A673 (cell line): Measurements from ENCODE around the gene TPH2. TPM values are rescaled to one million over a fixed set of nuclear protein-coding genes. Genes with fewer than 3 reads are reported as not detected.

Experiments used
- BruUV-seq: library from RNA; stranded (reverse); fragments of 400-500 nt; replicated peaks from 2 replicates; lab custom pipeline; 2021; lab: Mats Ljungman, UMichigan
- CTCF ChIA-PET: fragments of 300-600 bp; sonication (Branson Sonifier 250); formaldehyde crosslinking; loops from one replicate; lab custom pipeline; 2022; ENCODE audit warnings: antibody characterized with exemption; lab: Charles Lee
- POLR2A ChIA-PET: fragments of 300-600 bp; sonication (Branson Sonifier 250); formaldehyde crosslinking; loops from one replicate; lab custom pipeline; 2022; ENCODE audit warnings: antibody characterized with exemption; ENCODE audit not compliant: low non-redundant PET; lab: Charles Lee
- DNase-seq: peaks from one replicate; pipeline ENCODE4 v3.0.0-alpha.2; 2015; ENCODE audit warnings: low spot score
- H3K27ac ChIP-seq: fragments of 200-600 bp; sonication (generic); 2 replicates; pipeline ENCODE4 v1.5.1; 2016; ENCODE audit warnings: mixed run types, low read depth, mild to moderate bottlenecking, mixed read lengths, antibody characterized with exemption, low read length; ENCODE audit not compliant: poor library complexity, severe bottlenecking
- H3K27me3 ChIP-seq: fragments of 200-600 bp; sonication (generic); replicated peaks from 2 replicates; pipeline ENCODE4 v1.6.1; 2017; ENCODE audit warnings: mixed run types, low read depth, mild to moderate bottlenecking, mixed read lengths, antibody characterized with exemption, low read length; ENCODE audit not compliant: insufficient read depth, poor library complexity
- H3K36me3 ChIP-seq: fragments of 200-600 bp; sonication (generic); 2 replicates; pipeline ENCODE4 v1.6.1; 2016; ENCODE audit warnings: mixed run types, mild to moderate bottlenecking, mixed read lengths, antibody characterized with exemption, low read length; ENCODE audit not compliant: insufficient read depth, poor library complexity, severe bottlenecking
- H3K4me1 ChIP-seq: fragments of 200-600 bp; sonication (generic); 2 replicates; pipeline ENCODE4 v1.6.1; 2017; ENCODE audit warnings: mixed run types, mild to moderate bottlenecking, mixed read lengths, antibody characterized with exemption, low read length; ENCODE audit not compliant: insufficient read depth, poor library complexity, severe bottlenecking
- H3K4me3 ChIP-seq: fragments of 200-600 bp; sonication (generic); 2 replicates; pipeline ENCODE4 v1.5.1; 2016; ENCODE audit warnings: low read depth, mixed run types, mild to moderate bottlenecking, mixed read lengths, low read length; ENCODE audit not compliant: poor library complexity, severe bottlenecking
- H3K9me3 ChIP-seq: fragments of 200-600 bp; sonication (generic); 2 replicates; pipeline ENCODE4 v1.6.1; 2016; ENCODE audit warnings: mixed run types, low read depth, mild to moderate bottlenecking, mixed read lengths, antibody characterized with exemption, low read length; ENCODE audit not compliant: poor library complexity, severe bottlenecking
- EZH2 ChIP-seq: fragments of 200-600 bp; sonication (generic); IDR thresholded peaks from 2 replicates; pipeline ENCODE4 v1.6.1; 2017; ENCODE audit warnings: borderline replicate concordance, low read depth, mild to moderate bottlenecking, mixed read lengths, antibody characterized with exemption, low read length; ENCODE audit not compliant: poor library complexity, severe bottlenecking
- intact Hi-C: fragments of 100-400 bp; cut with micrococcal nuclease; formaldehyde crosslinking; loops from one replicate; pipeline ENCODE4 v1.10.0; 2022; ENCODE audit not compliant: unreplicated experiment
- total RNA-seq: library from RNA; stranded (reverse); gene quantifications from 2 replicates; pipeline ENCODE4 v1.2.3, GENCODE V29; 2021
- TF ChIP-seq, protein P1 (sequence below): fragments of 300-800, 200-600 bp; sonication (generic); conservative IDR thresholded peaks from 2 replicates; pipeline ENCODE4 v1.5.1; 2017; ENCODE audit warnings: low read depth, mild to moderate bottlenecking, antibody characterized with exemption, low read length, moderate library complexity, mixed read lengths

Gene TPH2
- total RNA-seq, 1 experiment from 2014 or later: 0.82 TPM

DNA sequence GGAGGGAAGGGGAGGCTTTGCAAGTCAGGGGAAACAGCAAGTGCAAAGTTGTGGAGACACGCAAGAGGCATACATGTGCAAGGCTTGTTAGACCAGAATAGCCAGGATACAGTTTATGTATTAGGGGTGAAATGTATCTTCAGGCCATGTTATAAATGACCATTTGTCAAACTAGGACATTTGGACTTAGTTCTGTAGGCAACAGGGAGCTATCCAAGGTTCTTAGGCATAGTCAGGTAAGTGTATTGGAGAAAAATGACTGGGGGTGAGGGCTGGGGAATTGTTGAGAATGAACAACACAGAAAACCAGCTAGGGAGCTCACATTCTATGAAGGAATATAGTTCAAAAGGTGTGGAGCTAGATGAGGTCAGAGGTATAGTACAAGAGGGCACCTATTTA lies 42.5 kb downstream of the TPH2 start:
- BruUV-seq: no TSS peak
- ChIA-PET POLR2A (no interaction called here), CTCF (no interaction called here)
- Histone ChIP-seq H3K4me3 (no peak overlapping the region), H3K27ac (no peak overlapping the region), H3K36me3 (no peaks in the 10 kb centered on the region), H3K4me1 (no peaks in the 10 kb centered on the region), H3K9me3 (no peaks in the 10 kb centered on the region), H3K27me3 (no peaks in the 10 kb centered on the region)
- intact Hi-C loops: no loop called here
- TF ChIP-seq, protein P1, sequence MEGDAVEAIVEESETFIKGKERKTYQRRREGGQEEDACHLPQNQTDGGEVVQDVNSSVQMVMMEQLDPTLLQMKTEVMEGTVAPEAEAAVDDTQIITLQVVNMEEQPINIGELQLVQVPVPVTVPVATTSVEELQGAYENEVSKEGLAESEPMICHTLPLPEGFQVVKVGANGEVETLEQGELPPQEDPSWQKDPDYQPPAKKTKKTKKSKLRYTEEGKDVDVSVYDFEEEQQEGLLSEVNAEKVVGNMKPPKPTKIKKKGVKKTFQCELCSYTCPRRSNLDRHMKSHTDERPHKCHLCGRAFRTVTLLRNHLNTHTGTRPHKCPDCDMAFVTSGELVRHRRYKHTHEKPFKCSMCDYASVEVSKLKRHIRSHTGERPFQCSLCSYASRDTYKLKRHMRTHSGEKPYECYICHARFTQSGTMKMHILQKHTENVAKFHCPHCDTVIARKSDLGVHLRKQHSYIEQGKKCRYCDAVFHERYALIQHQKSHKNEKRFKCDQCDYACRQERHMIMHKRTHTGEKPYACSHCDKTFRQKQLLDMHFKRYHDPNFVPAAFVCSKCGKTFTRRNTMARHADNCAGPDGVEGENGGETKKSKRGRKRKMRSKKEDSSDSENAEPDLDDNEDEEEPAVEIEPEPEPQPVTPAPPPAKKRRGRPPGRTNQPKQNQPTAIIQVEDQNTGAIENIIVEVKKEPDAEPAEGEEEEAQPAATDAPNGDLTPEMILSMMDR: no peak
- TF ChIP-seq EZH2: no peak
- DNase-seq: no peak

DNA sequence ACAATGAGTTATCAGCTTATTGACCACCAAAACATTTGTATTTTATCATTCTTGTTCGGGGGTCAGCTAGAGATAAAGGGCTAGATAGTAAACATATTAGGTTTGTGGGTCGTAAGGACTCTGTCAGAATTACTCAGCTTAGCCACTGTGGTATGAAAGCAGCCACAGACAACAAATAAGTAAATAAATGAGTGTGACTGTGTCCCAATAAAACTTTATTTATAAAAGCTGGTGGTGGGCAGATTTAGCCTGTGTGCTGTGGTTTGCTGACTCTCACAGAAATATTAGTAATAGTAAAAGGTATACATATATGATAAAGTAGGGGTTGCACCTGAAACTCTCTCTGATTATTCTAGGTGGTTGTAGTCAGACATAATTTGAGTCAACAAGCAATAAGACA lies 56.1 kb downstream of the TPH2 start:
- intact Hi-C loops: no loop called here
- Histone ChIP-seq H3K27me3 (no peaks in the 10 kb centered on the region), H3K36me3 (no peaks in the 10 kb centered on the region), H3K9me3 (no peaks in the 10 kb centered on the region), H3K4me1 (no peaks in the 10 kb centered on the region), H3K4me3 (no peak overlapping the region), H3K27ac (no peak overlapping the region)
- ChIA-PET POLR2A (no interaction called here), CTCF (no interaction called here)
- BruUV-seq: no TSS peak
- TF ChIP-seq EZH2: no peak
- no peak for DNase-seq

DNA sequence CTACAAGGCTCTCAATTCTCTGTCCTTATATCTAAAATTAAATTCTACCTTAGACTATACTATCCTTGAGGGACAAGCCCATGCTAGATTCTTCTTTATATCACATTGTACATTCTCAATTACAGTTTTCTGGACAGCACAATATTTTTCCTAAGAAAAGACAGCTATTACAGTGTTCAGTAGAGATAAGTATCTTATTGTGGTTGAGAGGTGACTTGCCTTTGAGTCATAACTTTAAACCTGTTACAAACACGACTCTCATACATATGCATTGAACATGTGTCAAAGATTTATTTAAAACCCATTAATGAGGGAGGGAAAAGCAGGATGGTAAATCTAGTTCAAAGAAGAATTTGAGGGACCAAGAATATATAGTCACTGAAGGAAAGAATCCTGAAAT lies 61.1 kb downstream of the TPH2 start:
- H3K4me1 ChIP-seq: no peaks in the 10 kb centered on the region
- H3K36me3 ChIP-seq: no peaks in the 10 kb centered on the region
- no TSS peak for BruUV-seq
- no peak overlapping the region for H3K27ac ChIP-seq
- CTCF ChIA-PET: no interaction called here
- no peak for DNase-seq
- H3K4me3 ChIP-seq: no peak overlapping the region
- H3K9me3 ChIP-seq: no peaks in the 10 kb centered on the region
- POLR2A ChIA-PET: no interaction called here
- TF ChIP-seq, protein P1: no peak
- TF ChIP-seq EZH2: no peak
- no peaks in the 10 kb centered on the region for H3K27me3 ChIP-seq
- intact Hi-C loops: no loop called here

DNA sequence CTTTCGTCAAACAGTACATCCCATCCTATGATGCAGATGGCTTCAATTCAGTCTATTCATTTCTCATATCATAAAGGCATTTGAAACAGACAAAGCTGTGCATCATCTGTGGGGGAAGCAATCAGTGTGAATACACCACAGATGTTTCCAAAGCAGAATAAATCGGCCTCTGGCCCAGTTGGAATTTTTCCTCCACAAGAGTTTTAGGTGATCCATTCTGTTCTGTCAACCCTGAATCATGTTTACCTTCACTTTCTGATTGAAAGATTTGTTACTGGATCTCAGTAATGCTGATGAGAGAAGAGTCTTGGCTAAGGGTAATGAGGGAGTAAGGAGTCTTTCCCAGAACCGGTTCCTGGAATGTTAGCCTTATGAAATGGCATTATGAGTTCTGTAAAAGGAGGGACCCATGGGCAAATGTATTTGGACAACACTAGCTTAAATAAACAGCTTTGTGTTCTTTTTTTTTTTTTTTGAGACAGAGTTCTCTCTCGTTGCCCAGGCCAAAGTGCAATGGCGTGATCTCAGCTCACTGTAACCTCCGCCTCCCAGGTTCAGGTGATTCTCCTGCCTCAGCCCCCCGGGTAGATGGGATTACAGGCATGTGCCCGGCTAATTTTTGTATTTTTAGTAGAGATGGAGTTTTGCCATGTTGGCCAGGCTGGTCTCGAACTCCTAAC lies 62.5 kb downstream of the TPH2 start:
- CTCF ChIA-PET: no interaction called here
- H3K36me3 ChIP-seq: no peaks in the 10 kb centered on the region
- no peaks in the 10 kb centered on the region for H3K4me1 ChIP-seq
- intact Hi-C loops: no loop called here
- no peaks in the 10 kb centered on the region for H3K27me3 ChIP-seq
- no peaks in the 10 kb centered on the region for H3K9me3 ChIP-seq
- no TSS peak for BruUV-seq
- DNase-seq: no peak
- no peak overlapping the region for H3K27ac ChIP-seq
- H3K4me3 ChIP-seq: no peak overlapping the region
- TF ChIP-seq EZH2: no peak
- TF ChIP-seq, protein P1: no peak
- POLR2A ChIA-PET: no interaction called here
